Measurements from ENCODE around the gene KMT2E.

GRCh38 chr7:105122619-105123018, 108.6 kb downstream of the KMT2E start:
- TF ChIP-seq CTCF (conservative IDR thresholded peaks at IDR 0.05; ENCODE audit: low read length) = no peak
- no peak for TF ChIP-seq EZH2phosphoT487 (IDR thresholded peaks at IDR 0.05; ENCODE audit: borderline replicate concordance, low read depth, low read length)
